HG03342 (cell line): Measurements from ENCODE around the gene NAGPA.

Experiments
- ATAC-seq: cut with Tn5 transposase; IDR thresholded peaks from one replicate; pipeline ENCODE4 v1.9.1; 2021; ENCODE audit warnings: mild to moderate bottlenecking, moderate library complexity; ENCODE audit not compliant: unreplicated experiment

Gene NAGPA

GRCh38 chr16:4979164-4979563 lies 54.6 kb downstream of the NAGPA start:
- ATAC-seq: no peak

- ATAC-seq: no peak
These were observed 57.1 kb downstream of the NAGPA start for GRCh38 chr16:4976611-4977145.

GRCh38 chr16:4976079-4976478 lies 57.7 kb downstream of the NAGPA start:
- peak; percentile 98 for ATAC-seq
